HG03280 (cell line): ENCODE results near the gene RPAP3.
"Not testable (repeated sequence)": the region's sequence is repeated elsewhere in the genome, so short reads cannot be mapped to it uniquely, and the experiment has no call there.

Experiments used
- ATAC-seq: cut with Tn5 transposase; IDR thresholded peaks from one replicate; pipeline ENCODE4 v1.9.1; 2021; ENCODE audit warnings: mild to moderate bottlenecking, moderate library complexity; ENCODE audit not compliant: unreplicated experiment

The RPAP3 gene

DNA sequence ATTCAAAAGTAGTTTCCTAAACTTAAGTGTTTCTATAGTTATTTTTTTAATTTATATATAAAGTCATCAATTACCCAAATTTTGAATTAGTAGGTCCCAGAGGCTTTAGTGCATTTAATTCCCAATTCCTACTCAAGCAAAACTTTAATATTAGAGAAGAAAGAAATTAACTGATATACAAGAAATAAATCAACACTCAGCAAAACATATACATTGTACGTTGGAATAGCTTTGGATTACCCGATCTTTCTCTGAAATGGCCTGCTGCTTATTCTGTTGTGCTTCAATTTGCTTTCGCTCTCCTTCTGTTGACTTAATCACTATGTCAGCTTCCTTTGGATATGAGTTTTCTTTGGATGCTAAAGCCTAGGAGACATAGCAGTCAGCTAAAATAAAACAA lies 18.2 kb downstream of the RPAP3 start:
- no peak for ATAC-seq

DNA sequence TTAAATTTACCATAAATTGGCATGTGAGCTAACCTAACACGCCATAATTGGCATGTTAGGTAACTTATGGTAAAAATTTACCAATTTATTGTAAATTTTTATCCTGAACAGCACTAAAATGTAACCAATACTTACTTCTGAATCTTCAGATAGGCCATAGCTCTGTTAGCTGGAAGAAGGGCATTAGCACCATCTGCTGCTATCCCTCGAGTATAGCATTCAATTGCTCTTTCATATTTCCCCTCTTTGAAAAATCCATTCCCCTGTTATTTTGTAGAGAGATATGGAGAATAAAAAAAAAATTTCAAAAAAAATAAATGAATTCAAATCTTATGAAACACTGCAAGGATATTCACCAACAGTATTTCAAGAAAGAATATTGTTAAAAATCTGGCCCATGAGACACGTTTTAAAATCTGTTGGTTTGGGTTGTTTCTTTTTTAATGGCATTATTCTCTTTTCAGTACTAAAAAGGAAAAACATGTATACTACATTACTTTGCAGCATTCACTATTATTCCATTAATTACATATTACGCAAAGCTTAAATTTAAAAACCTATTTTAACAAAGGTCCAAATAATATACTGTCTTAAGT lies 19.1 kb downstream of the RPAP3 start:
- ATAC-seq: no peak

DNA sequence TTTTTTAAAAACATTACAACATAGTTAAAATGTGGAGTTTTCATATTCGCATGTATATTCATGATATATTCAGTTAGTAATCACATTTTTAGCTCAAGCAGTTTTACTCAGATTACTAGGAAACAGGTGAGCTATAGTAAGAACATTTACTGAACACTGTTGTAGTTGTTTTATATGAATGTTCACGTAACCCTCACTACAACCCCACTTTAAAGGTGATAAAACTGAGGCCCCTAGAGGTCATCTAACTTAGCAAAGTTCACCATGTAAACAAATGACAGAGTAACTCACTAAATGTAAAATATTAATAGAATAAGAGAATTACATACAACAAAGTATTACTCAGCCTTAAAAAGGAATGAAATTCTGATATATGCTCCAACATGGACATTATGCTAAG lies 26.0 kb downstream of the RPAP3 start:
- no peak for ATAC-seq

DNA sequence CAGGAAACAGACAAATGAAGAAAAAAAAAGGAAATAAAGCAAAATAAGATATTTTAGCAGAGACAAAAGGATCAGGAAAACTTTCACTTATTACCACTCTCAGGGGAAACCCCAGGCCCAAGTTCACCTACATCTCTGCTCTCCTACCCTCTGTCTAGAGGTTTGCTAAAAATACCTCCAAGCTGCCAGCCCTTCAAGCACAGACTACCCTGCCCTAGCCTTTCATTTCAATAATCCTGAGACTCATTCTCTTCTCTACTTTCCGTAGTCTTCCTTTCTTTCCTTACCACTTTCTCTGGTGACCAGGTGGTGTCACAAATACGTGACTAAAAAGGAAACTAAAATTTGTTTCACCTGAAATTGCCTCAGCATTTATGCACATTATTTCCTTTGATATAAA lies 33.8 kb downstream of the RPAP3 start:
- ATAC-seq: no peak

DNA sequence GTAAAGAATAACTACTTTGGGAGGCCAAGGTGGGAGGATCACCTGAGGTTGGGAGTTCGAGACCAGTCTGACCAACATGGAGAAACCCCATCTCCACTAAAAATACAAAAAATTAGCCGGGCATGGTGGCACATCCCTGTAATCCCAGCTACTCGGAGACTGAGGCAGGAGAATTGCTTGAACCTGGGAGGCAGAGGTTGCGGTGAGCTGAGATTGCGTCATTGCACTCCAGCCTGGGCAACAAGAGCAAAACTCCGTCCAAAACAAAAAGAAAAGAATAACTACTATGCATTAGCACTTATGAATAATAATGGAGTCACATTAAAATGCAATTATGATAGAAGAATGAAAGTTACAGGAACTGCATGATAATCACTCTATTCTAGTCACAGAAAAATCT lies 37.9 kb downstream of the RPAP3 start:
- ATAC-seq: not testable (repeated sequence)

DNA sequence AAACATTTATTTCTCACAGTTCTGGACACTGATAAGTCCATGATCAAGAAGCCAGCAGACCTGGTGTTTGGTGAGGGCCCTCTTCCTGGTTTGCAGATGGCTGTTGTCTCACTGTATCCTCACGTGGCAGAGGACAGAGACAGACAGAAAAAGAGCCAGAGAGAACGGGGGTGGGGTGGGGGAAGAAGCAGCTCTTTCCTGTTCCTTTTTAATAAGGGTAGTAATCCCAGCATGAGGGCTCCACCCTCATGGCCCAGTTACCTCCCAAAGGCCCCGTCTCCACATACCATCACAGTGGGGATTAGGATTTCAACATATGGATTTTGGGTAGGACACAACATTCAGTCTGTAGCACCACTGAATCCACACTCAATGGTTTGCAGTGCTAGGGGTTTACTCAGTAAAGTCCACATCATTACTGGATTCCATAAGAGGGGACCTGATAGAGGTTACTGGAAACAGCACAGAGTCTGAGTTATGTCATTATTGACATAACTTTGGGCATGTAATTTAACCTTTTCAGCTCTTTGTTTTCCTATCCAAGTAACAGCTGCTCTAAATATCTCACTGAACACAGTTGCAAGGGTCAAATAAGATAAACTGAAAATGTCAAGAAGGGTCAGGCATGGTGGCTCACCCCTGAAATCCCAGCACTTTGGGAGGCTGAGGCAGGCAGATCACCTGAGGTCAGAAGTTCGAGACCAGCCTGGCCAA lies 53.2 kb downstream of the RPAP3 start:
- ATAC-seq: no peak

DNA sequence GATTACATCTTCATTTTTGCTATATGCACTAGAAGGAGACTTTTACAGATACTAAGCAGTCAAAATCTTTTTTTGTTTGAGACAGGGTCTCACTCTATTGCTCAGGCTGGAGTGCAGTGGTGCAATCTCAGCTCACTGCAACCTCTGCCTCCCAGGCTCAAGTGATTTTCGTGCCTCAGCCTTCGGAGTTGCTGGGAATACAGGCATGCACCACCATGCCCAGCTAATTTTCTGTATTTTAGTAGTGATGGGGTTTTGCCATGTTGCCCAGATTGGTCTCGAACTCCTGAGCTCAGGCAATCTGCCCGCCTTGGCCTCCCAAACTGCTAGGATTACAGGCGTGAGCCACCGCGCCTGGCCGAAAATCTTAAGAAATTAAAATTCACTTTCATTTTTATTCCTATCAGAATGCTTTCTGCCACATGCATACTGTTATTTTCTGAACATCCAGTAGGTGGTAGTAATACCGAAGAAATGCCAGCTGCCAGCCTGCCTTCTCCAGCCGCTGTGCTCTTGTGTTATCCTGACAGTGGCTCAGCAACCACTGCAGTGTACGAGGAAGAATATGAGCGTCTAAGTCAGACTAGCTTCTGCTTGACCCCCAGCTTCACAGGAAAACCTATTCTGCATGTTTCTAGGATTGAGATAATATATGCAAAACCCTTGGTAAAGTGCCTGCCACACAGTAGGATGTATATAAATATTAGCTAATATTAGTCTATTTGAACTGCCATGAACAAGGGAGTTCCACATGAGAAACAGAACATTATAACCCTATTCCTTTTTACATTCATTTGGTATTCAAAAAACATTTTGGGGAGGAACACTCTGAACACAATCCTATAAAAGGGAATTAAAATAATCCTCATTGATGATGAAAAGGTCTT lies 54.2 kb downstream of the RPAP3 start:
- ATAC-seq: no peak

DNA sequence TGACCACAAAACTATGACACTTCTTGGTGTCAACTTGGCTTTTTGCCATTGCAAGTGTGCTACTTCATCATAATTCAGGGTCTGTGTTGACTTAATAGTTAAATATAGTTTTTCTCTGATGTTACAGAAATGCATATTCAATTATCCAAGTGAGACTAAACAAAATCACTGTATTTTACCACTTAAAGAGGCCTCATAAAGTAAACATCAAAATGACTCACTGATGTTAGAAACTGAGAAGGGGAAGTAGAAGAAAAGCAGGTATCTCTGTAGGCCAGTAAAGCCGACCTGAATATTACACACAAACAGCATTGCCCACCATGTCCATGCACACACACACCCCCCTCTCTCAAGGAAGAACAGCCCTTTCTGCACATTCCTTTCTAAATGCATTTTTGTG lies 55.4 kb downstream of the RPAP3 start:
- ATAC-seq: no peak

DNA sequence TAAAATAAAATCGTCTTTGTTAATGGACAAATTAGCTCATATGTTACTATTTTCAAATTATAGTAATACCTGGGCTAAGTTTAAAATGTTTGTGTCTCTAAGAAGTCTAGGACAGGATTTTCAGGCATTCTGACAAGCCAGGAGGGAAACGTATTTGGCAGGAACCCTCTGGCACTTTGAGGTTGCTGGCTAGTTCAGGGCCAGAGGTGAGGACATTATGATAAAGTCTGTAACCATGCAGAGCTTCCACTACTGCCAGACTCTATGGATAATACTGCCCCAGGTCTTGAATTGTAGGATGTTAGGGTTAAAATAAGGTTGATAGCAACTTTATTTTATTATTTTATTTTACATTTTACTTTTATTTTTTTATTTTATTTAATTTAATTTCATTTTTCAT lies 56.4 kb downstream of the RPAP3 start:
- no peak for ATAC-seq

DNA sequence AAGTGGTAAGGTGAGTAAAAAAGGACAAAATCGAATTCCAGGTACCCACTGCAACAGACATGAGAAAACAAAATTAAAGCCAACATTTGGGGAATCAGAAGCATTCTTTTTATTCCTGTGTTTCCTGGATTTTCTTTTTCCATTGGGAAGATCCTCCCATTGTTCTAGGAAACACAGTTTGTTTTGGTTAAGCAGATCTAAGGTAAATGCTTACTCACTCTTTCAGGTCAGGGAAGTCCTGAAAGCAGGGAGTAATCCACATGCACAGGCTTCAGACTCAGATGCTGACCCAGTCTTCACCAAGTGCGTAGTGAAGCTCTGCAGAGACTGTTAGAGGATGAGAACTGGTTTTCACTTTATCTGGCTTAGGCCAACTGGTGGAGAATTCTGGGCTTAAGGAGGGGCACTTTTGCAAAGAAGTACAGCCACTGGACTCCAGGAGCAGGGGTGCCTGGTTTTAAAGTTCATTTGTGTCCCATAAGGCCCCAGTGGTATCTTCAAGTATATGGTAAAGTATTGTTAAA lies 57.7 kb downstream of the RPAP3 start:
- ATAC-seq: no peak

DNA sequence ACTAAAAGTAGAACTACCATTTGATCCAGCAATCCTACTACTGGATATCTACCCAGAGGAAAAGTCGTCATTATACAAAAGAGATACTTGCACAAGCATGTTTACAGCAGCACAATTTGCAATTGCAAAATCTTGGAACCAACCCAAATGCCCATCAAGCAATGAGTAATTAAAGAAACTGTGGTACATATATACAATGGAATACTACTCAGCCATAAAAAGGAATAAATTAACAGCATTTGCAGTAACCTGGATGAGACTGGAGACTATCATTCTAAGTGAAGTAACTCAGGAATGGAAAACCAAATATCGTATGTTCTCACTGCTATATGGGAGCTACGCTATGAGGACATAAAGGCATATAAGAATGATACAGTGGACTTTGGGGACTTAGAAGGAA lies 63.5 kb downstream of the RPAP3 start:
- not testable (repeated sequence) for ATAC-seq

DNA sequence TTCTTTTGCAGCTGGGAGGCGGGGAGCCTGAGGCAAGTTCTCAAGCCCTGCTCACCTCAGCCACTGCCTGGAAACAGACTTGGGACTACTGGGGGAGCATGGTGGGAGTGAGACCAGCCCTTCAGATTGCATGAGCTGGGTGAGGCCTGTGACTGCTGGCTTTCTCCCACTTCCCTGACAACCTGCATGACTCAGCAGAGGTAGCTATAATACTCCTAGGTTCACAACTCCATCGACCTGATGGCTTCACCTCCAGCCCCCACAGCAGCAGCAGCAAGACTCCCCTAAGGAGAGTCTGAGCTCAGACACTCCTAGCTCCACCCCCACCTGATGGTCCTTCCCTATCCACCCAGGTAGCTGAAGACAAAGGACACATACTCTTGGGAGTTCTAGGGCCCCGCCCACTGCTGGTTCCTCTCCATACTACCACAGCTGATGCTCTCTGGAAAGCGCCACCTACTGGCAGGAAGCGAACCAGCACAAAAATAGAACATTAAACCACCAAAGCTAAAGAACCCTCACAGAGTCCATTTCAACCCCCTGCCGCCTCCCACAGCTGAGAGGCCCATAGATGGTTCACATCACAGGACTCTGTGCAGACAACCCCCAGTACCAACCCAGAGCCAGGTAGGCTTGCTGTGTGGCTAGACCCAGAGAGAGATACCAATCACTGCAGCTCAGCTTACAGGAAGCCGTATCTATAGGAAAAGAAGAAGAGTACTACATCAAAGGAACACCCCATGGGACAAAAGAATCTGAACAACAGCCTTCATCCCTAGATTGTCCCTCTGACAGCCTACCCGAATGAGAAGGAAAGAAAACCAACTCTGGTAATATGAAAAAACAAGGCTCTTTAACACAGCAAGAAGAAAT lies 68.7 kb downstream of the RPAP3 start:
- no peak for ATAC-seq

DNA sequence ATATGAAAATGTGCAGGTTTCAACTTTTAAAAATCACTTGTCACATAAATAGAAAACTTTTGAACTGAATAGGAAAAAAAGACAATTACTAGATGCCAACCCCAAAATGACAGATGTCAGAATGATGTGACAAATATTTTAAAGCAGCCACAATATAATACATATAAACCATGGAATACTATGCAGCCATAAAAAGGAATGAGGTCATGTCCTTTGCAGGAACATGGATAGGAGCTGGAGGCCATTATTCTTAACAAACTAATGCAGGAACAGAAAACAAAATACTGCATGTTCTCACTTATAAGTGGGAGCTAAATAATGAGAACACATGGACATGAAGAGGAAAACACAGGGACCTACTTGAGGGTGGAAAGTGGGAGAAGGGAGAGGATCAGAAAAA lies 70.1 kb downstream of the RPAP3 start:
- ATAC-seq: not testable (repeated sequence)

DNA sequence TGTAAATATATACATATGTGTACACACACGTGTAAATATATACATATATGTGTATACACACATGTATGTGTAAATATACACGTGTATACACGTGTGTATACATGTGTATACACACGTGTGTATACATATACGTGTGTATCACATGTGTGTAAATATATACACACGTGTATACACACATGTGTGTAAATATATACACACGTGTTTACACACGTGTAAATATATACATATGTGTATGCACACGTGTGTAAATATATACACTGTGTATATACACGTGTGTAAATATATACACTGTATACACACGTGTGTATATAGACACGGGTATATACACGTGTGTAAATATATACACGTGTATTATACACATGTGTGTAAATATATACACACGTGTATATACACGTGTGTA lies 71.7 kb downstream of the RPAP3 start:
- no peak for ATAC-seq

DNA sequence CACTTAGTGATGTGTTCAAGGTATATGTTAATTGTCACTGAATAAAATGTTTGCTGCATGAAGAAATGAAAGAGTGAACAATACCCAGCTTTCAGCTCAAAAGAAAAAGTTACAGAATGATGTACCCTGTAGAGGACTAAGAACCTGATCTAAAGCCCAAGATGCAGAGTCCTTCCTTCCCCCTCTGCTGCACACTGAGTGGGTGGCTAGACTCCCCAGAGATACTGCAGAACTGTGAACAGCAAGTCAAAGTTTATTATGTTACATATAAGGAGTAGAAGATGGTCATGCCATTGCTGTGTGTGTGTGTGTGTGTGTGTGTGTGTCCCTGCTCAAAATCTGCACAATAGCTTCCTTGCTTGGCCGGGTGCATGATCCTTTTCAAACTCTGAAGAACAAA lies 83.9 kb downstream of the RPAP3 start:
- ATAC-seq: no peak

DNA sequence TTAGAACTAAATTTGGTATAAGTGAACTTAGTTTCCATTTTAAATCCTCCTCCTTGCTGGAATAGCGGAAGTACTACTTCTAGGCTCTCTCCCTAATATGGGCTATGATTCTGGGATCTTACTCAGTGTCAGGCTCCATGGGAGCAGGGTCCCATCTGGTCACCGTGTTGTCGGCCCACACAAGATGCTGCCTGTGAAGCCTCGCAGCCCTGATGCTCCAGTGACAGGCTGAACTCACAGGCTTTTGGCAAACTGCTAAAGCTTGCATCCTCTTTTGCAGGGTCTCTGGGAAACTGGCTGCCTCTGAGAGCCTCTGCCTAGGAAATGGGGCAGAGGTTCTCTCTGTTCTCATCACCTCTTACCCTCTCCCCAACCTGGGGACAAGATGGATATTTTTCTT lies 88.4 kb downstream of the RPAP3 start:
- ATAC-seq: no peak

DNA sequence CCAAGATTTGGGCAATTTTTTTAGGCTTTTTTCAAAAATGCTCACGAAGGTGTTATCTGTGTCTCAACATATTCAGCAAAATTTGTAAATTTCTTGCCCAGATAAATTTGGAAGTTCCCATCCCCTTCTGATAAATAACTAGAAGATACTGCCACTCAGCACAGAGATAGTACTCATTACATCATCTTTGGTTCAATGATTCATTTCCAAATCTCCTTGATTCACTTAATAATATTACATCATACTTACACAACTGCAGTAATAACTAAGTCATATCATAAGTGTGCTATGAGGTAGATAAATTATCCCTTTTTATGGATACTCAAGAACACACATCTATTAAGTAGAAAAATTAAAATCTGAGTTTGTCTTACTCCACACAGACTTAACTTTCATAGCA lies 89.4 kb downstream of the RPAP3 start:
- no peak for ATAC-seq

DNA sequence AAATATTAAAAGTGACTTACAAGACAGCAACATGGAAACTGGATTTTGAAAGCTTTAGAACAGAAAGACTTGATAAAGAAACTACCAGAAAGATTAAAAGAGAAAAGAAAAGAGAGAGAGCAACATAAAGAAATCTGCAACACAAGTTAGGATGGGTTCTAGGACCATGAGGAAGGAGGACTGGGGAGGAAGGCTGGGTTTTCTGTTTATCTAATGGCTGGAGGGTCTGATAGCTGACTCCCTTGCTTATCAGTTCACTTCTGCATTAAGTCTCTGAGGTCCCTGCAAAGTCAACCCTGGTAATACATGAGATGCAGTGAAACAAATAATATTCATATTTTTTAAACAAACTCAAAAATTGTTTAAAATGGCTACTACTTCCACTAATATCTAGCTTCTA lies 90.1 kb downstream of the RPAP3 start:
- no peak for ATAC-seq

DNA sequence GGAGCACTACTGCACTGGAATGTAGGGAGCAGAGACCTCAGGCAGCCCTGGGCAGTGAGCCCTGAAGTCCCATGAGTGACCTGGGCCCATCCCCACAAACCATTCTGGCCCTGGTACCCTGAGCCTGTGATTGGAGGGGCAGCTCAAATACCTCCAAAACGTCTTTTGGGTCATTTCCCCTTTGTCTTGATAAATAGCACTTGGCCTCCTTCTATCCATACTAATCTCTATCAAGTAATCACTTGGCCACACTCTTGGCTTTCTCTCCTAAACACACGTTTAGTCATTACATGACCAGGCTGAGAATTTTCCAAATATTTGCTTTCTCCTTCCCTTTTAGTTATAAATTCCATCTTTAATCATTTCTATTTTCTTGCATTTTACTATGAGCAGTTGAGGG lies 91.3 kb downstream of the RPAP3 start:
- no peak for ATAC-seq

DNA sequence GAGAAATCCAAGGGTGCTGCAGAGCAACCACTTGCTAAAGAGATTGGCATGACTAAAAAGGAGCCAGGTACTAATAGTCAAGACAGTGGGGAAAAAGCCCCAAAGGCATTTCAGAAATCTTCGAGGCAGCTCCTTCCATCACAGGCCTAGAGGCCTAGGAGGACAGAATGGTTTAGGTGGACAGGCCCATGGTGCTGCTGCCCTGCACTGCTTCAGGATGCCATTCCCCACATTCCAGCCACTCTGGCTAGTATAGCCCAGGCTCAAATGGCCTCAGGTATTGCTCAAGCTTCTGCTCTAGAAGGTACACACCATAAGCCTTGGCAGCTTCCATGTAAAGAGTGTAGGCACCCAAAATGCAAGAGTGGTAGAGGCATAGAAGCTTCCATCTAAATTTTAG lies 92.9 kb downstream of the RPAP3 start:
- no peak for ATAC-seq

DNA sequence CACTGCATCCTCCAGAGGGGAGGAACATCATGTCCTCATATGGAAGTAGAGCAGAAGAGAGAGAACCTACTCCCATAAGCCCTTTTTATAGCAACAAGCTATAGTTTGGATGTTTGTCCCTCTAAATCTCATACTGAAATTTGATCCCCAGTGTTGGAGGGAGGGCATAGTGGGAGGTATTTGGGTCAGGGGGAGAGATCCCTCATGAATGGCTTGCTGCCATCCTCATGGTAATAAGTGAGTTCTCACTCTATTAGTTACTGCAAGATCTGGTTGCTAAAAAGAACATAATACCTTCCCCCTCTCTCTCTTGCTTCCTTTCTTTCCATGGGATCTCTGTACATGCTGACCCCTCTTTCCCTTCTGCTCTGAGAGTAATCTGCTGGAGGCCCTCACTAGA lies 93.9 kb downstream of the RPAP3 start:
- no peak for ATAC-seq
